Activated naive CD8-positive, alpha-beta T cell treated with anti-CD3 and anti-CD28 coated beads, Interleukin-2, amount 50 U/mL, for 16 hours (primary cell): Measurements from ENCODE around the gene TBC1D5.

Experiments
- DNase-seq: peaks from one replicate; pipeline ENCODE4 v3.0.0-alpha.2; 2020; ENCODE audit warnings: low read depth, low spot score

The TBC1D5 gene

DNA sequence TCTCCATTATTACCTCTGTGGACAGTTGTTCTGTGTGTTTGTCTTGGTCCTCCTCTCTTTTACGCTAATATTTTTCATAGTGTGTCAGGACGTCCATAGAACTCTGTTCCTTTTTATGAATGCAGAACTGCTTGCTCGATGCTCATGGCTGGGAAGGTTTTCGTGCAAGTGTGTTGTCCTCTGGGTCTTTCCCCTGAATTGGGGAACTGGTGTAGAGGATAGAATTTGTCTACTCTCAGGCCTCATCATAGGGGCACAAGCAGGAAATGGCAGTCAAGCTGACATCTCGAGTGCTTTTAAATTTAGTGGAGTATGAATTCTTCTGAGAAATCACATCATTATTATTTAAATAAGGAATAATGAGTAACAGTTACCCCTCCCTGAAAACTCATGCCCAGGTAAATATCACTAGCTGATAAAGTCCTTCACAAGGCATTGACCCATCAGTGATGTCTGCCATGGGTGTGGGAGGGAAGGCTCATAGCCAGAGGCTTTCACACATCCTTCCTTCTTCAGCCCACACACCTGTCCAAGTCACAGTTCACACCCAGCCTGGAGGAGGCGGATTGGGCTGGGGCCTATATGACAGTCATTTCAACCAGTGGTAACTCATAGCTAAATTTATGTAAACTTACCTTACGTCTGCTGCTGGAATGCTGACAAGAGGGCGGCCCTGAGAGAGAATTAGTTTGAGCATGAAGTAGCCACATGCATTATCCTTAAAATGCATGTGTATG is 631.6 kb downstream of the TBC1D5 start:
- no peak for DNase-seq
